Loucy (cell line): Measurements from ENCODE around the gene PHF14.

Experiments used
- H2AFZ ChIP-seq: fragments of 200-600 bp; sonication (generic); 2 replicates; pipeline ENCODE4 v1.6.0; 2016; ENCODE audit warnings: antibody characterized with exemption, mild to moderate bottlenecking, low read length, moderate library complexity
- H3F3A ChIP-seq: fragments of 200-600 bp; 2 replicates; pipeline ENCODE4 v1.6.0; 2016; ENCODE audit warnings: antibody characterized with exemption, low read depth, mild to moderate bottlenecking
- H3K27me3 ChIP-seq: fragments of 200-600 bp; sonication (generic); 2 replicates; pipeline ENCODE4 v1.6.1; 2014; ENCODE audit warnings: low read length, mild to moderate bottlenecking; ENCODE audit not compliant: insufficient read depth, poor library complexity, severe bottlenecking
- H3K36me3 ChIP-seq: fragments of 200-600 bp; sonication (generic); 2 replicates; pipeline ENCODE4 v1.6.1; 2016; ENCODE audit warnings: low read length; ENCODE audit not compliant: insufficient read depth
- H3K4me1 ChIP-seq: fragments of 200-600 bp; sonication (generic); 2 replicates; pipeline ENCODE4 v1.5.1; 2014; ENCODE audit warnings: low read length, mild to moderate bottlenecking; ENCODE audit not compliant: insufficient read depth, poor library complexity, severe bottlenecking
- H3K4me2 ChIP-seq: fragments of 200-600 bp; sonication (generic); 2 replicates; pipeline ENCODE4 v1.6.0; 2014; ENCODE audit warnings: antibody characterized with exemption, low read length, low read depth, mild to moderate bottlenecking; ENCODE audit not compliant: poor library complexity, severe bottlenecking
- H3K4me3 ChIP-seq: fragments of 200-600 bp; sonication (generic); 2 replicates; pipeline ENCODE4 v1.5.1; 2014; ENCODE audit warnings: low read length, mild to moderate bottlenecking, mixed read lengths; ENCODE audit not compliant: poor library complexity, severe bottlenecking
- H3K79me2 ChIP-seq: fragments of 200-600 bp; sonication (generic); 2 replicates; pipeline ENCODE4 v1.6.1; 2014; ENCODE audit warnings: low read length; ENCODE audit not compliant: insufficient read depth
- H3K9ac ChIP-seq: fragments of 200-600 bp; sonication (generic); 2 replicates; pipeline ENCODE4 v1.6.0; 2014; ENCODE audit warnings: mild to moderate bottlenecking, low read depth, low read length, moderate library complexity; ENCODE audit not compliant: poor library complexity, severe bottlenecking
- H3K9me2 ChIP-seq: fragments of 200-600 bp; sonication (generic); replicated peaks from 2 replicates; pipeline ENCODE4 v1.6.1; 2016; ENCODE audit warnings: low read depth, low read length, mixed read lengths
- H3K9me3 ChIP-seq: fragments of 200-600 bp; sonication (generic); 2 replicates; pipeline ENCODE4 v1.6.1; 2014; ENCODE audit warnings: mild to moderate bottlenecking, antibody characterized with exemption, low read length, low read depth; ENCODE audit not compliant: insufficient read depth
- H4K20me1 ChIP-seq: fragments of 200-600 bp; sonication (generic); 2 replicates; pipeline ENCODE4 v1.6.0; 2014; ENCODE audit warnings: antibody characterized with exemption, low read length, mild to moderate bottlenecking; ENCODE audit not compliant: insufficient read depth, poor library complexity, severe bottlenecking
- EZH2phosphoT487 ChIP-seq: fragments of 200-600 bp; IDR thresholded peaks from 2 replicates; pipeline ENCODE4 v1.6.1; 2018; ENCODE audit warnings: antibody characterized with exemption, mild to moderate bottlenecking, moderate library complexity, borderline replicate concordance
- TF ChIP-seq, protein P1 (sequence below): fragments of 200-600 bp; sonication (generic); conservative IDR thresholded peaks from 2 replicates; pipeline ENCODE4 v1.5.1; 2014; ENCODE audit warnings: mild to moderate bottlenecking, antibody characterized with exemption, low read length

PHF14 gene

DNA sequence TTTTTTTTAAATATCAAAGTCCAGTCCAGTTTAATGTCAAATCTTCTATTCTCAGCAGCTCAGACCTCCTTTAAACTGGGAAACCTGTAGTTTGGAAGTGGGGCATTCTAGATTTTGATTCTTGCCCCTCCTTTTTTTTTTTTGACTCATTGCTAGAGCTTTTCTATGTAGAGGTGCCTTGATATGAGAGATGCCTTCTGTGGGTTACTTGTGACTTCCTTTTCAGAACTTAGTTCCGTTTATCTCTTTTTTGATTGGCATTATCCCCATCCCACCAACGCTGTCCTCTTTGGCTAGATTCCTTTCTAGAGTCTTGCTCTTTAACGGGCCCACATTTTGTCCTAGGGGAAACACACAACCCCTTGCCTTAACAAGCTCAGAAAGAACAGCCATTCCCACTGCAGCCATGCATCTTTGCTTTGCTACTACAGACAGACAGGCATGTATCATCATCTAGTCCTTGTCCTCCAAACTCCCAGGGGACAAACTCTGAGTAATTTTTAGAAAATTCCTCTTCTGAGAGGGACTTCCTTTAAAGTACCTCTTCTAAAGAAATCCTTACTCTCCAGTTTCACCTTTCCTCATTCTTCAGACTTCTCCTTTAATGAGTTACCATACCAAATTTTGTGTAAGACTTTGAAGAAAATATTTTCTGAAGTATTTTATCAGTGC lies 153.6 kb downstream of the PHF14 start:
- Histone ChIP-seq H3K4me2 (peak overlapping the region; percentile 8), H4K20me1 (no peaks in the 10 kb centered on the region), H3K9me3 (no peaks in the 10 kb centered on the region), H3K4me1 (peaks cover 34% of the 10 kb centered on the region), H3K9ac (no peak overlapping the region), H3K36me3 (no peaks in the 10 kb centered on the region), H3K9me2 (no peaks in the 10 kb centered on the region), H3K4me3 (no peak overlapping the region), H3F3A (peaks cover 3% of the 10 kb centered on the region; the same call in 1 of the 2 replicates), H3K27me3 (no peaks in the 10 kb centered on the region), H2AFZ (no peak overlapping the region), H3K79me2 (no peaks in the 10 kb centered on the region)
- TF ChIP-seq, protein P1, sequence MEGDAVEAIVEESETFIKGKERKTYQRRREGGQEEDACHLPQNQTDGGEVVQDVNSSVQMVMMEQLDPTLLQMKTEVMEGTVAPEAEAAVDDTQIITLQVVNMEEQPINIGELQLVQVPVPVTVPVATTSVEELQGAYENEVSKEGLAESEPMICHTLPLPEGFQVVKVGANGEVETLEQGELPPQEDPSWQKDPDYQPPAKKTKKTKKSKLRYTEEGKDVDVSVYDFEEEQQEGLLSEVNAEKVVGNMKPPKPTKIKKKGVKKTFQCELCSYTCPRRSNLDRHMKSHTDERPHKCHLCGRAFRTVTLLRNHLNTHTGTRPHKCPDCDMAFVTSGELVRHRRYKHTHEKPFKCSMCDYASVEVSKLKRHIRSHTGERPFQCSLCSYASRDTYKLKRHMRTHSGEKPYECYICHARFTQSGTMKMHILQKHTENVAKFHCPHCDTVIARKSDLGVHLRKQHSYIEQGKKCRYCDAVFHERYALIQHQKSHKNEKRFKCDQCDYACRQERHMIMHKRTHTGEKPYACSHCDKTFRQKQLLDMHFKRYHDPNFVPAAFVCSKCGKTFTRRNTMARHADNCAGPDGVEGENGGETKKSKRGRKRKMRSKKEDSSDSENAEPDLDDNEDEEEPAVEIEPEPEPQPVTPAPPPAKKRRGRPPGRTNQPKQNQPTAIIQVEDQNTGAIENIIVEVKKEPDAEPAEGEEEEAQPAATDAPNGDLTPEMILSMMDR, result no peak
- no peak for TF ChIP-seq EZH2phosphoT487

DNA sequence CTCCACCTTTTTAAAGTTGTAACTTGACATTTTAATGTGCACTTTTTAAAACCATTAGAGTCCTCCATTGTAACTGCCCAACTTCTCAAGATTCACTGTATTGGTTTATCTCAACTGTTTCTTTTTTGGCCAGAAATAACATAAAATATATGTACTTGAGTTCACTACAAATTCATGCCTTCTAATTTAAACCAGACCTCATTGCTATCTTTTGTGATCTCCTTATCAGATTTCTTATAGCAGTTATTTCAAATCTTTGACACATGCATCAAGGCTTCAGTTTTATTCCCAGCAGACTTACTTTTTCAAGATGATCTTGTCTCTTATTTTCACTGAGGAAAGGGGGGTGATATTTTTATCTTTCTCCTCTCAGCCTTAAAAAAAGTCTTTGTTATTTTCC lies 154.3 kb downstream of the PHF14 start:
- Histone ChIP-seq H3K9ac (no peak overlapping the region), H3K9me2 (no peaks in the 10 kb centered on the region), H3K4me3 (no peak overlapping the region), H3K4me2 (peak overlapping the region; percentile 8), H3F3A (peaks cover 3% of the 10 kb centered on the region; the same call in 1 of the 2 replicates), H3K27me3 (no peaks in the 10 kb centered on the region), H4K20me1 (no peaks in the 10 kb centered on the region), H2AFZ (no peak overlapping the region), H3K36me3 (no peaks in the 10 kb centered on the region), H3K9me3 (no peaks in the 10 kb centered on the region), H3K79me2 (no peaks in the 10 kb centered on the region), H3K4me1 (peaks cover 34% of the 10 kb centered on the region)
- no peak for TF ChIP-seq EZH2phosphoT487
- TF ChIP-seq, protein P1, result no peak

DNA sequence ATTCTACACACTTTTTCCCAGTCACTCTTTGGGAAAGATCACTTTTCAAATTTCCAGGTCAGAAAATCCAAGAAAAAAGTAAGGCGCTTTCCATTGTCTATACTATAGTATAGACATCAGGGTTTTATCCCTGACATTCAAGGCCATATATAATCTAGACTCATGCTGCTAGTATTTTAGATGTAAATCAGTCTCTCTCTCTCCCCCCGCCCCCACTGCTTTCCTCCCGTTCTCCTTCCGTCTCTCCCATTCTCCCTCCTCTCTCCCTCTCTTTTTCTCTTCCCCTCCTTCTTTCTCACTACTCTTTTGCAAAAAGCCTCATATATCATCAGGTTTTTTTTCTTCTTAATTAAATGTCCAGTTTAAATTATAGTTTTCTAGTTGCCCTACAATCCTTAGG lies 154.8 kb downstream of the PHF14 start:
- H3K9ac ChIP-seq, result no peak overlapping the region
- H3K4me2 ChIP-seq, result peak overlapping the region; percentile 8
- no peak overlapping the region for H2AFZ ChIP-seq
- TF ChIP-seq EZH2phosphoT487, result no peak
- TF ChIP-seq, protein P1, result no peak
- peaks cover 3% of the 10 kb centered on the region; the same call in 1 of the 2 replicates for H3F3A ChIP-seq
- no peaks in the 10 kb centered on the region for H4K20me1 ChIP-seq
- no peaks in the 10 kb centered on the region for H3K9me3 ChIP-seq
- H3K36me3 ChIP-seq, result no peaks in the 10 kb centered on the region
- no peaks in the 10 kb centered on the region for H3K27me3 ChIP-seq
- H3K4me3 ChIP-seq, result no peak overlapping the region
- H3K79me2 ChIP-seq, result no peaks in the 10 kb centered on the region
- H3K4me1 ChIP-seq, result peaks cover 39% of the 10 kb centered on the region
- no peaks in the 10 kb centered on the region for H3K9me2 ChIP-seq
